NCI-H2196 treated with DMSO at 0.1 percent for 48 hours (cell line): ENCODE data around the gene COL27A1.
"Not testable (repeated sequence)": the region's sequence is repeated elsewhere in the genome, so short reads cannot be mapped to it uniquely, and the experiment has no call there.

Experiments
- DNase-seq: peaks from one replicate; lab custom pipeline; 2025; ENCODE audit not compliant: unreplicated experiment; lab: John Stamatoyannopoulos, UW

The COL27A1 gene

DNA sequence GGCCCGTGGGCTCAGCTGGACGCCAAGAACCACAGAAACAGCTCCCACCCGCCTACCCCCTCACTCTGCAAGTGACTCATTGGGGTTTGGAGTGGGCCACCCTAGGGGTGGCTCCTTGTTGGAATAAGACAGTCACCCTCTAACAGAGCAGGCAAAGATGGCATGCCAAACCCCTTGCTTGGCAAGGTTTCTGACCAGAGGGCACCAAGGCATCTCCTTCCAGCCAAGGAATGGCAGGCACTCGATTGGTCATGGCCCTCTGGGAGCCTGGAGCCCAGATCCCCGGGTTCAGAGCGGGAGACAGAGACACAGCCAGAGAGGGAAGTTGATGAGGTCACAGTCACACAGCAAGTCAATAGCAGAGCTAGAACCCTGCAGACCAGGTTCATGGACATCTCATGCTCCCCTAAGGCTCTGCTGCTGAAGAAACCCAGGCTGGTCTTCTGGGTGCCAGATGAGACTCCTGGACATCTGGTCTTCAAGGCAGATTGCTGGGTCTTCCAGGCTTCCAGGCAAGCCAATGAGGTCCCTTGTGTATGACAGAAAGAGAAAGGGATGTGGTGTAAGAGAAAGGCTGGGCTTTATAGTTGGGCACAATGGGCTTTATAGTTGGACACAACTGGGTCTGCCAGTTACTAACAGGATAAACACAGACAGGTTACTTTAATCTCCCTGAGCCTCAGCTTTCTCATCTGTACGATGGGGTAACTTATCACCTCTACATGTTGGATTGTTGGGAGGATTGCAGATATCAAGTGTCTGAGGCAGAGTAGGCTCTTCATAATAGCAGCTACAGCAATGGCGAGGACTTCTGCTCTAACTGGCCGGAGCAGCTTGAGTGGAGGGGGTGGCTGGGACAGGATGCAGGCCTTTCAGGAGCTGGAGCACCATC is 33.0 kb upstream of the COL27A1 start:
- no peak for DNase-seq

DNA sequence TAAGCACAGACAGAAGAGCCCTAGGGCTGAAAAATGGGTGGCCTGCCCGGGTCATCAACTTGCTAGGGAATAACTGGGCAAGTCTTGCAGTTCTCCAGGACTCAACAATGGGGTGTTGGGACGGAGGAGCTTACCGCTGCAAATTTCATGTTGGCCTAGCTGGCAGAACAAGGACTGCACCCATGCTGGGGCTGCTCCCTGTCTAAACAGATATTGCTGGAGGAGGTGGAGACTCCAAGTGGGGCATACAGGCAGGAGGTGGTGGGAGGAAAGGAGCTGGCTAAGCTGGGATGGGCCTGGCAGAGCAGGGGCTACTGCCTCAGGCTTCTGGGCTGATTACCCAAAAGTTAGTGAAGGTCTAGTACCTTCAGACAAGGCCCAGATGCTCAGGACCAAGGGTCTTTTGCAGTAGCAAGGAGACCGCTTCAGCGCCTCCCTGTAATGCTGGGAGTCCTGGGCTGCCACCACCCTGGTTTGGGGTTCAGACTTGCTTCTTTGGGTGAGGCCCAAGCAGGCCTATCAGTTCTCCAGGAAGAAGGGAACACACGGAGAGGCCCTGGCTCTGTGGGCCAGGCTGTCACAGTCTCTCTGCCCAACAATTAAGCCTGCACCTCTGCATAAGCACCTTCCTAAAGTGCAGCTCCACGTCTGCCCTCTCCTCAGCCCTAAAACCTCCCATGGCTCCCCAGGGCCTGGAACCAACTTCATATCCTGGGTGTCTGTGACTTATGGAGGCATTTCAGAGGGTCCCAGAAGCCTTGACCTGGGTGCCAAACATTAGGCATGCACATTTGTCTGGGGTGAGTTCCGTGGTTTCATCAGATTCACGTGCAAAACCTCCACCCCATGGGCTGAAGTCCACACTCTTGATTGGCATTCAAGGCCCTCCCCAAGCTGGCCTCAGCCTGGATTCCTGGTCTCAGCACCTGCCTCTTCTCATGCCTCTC is 32.0 kb upstream of the COL27A1 start:
- no peak for DNase-seq

DNA sequence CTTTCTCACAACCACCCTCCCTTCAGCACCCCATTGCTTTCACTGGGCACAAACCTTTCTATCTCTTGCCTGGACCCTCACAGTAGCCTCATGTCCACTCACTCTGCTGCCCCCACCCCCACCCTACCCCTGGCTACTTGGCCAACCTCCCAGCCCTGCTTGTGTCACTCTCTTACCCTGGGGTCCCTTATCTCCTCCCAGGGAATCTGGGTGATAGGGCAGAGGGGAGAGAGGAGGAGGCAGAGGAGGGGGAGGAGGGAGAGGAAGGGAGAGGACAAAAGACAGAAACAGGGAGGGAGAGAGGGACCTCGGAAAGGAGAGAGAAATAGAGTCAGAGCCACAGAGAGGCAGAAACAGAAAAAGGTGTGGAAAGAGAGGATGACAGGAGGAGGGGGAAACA is 31.2 kb upstream of the COL27A1 start:
- DNase-seq = no peak

DNA sequence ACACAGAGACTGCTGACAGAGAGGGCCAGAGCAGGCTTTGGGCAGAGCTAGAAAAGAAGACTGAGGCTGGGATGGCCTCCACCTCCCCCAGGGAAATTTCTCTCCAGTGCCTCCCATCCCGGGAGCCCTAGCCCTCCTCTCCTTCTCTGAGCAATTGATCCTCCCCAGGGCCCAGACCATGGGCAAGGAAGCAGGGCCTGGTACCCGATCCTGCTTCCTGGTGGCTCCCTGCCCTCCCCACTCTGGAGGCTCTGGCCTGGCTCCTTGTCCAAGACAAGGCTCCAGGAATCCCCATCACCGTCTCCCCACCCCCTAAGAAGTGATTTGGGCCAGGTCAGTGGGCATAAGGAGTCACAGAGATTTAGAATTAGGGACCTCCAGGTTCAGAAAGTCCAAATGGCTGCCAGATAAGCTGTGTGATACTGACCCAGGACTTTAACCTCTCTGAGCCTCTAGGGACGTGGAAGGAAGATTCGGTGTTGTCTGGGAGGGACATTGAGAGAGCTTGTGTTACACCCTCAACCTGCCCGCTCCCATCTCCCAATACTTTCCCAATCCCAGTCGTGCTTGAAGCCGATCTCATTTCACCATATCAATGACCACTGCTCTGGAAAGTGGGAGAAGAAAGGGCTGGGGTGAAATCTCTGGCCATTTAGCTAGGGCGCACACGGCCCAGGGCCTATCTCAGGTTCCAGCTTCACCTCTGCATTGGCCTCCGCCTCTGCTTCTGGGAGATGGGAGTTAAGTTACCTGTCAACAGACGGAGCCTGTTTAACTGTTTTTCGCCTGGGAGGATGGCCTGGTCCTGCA is 30.5 kb upstream of the COL27A1 start:
- no peak for DNase-seq

DNA sequence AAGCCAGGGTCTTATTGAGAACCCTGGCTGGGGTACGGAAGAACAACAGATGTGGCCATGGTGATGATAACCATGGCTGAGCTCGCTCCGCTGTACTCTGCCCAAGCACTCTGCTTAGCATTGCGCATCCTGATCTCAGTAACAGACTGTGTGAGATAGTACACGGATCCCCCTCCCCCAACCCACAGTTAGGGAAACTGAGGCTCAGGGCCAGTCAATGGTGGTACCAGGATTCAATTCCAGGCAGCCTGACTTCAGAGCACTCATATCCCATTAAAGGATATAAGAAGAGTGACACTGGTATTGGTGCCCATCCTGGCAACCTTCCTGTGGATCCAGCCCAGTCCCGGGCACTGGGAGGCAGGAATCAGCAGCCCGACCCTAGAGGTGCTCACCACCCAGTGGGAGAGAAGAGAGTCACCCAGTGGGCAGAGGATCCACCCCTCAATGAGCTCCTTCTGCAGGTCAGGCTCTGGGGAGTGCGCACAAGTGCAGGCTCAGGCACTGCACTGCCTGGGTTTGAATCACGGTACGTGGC is 29.8 kb upstream of the COL27A1 start:
- DNase-seq = no peak

DNA sequence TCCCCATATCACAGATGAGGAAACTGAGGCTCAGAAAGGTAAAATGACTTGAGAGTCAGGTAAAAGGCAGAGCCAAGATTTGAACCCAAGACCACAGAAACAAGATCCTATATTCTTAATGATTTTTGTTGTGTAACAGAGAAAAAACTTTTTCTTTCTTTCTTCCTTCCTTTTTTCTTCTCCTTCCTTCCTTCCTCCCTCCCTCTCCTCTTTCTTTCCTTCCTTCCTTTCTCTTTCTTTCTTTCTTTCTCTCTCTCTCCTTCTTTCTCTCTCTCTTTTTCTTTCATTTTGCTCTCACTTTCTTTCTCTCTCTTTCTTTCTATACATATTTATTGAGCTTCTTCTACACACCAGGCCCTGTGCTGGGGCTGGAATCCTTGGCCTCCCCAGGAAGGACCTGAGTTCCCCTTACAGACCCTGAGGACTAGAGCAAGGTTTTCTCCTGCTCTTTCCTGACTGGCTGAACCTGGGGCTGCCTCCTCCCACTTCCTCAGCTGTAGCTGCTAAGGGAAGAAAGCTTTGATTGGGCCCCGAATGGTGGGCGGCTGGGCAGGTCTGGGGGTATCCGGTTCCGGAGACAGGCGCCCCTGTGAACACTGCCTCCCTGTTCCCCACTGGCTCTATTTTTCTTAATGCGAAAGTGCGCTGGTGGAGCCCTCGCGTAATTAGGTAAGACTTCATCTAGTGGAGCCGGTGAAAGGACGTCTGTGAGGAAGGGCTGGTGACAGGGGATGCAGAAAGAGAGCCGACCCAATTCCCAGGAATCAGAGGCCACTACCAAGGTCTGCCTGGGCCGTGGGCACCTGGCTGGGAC is 28.9 kb upstream of the COL27A1 start:
- DNase-seq = no peak

DNA sequence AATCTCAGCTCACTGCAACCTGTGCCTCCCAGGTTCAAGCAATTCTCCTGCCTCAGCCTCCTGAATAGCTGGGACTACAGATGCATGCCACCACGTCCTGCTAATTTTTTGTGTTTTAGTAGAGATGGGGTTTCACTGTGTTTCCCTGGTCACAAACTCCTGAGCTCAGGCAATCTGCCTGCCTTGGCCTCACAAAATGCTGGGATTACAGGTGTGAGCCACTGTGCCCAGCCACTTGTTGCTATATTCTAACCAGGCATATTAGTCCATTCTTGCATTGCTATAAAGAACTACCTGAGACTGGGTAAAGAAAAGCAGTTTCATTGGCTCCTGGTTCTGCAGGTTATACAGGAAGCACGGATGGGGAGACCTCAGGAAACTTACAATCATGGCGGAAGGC is 26.6 kb upstream of the COL27A1 start:
- DNase-seq = not testable (repeated sequence)

DNA sequence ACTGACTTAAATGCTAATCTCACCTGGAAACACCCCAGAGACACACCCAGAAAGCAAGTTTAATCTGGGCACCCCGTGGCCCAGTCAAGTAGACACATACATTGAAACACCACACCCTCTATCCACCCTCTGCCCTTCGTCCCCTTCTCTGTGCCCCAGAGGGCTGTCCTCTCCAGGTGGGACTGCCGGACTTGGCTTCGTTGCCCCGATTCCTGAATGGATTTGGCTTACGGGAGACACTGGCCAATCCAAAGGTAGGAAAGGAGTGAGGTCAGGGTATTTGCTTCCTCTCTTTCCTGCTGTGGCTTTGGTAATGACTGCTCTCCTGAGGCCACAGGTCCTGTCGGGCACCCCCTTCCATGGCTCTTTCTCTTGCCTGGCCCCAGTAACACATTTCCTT is 25.2 kb upstream of the COL27A1 start:
- no peak for DNase-seq

DNA sequence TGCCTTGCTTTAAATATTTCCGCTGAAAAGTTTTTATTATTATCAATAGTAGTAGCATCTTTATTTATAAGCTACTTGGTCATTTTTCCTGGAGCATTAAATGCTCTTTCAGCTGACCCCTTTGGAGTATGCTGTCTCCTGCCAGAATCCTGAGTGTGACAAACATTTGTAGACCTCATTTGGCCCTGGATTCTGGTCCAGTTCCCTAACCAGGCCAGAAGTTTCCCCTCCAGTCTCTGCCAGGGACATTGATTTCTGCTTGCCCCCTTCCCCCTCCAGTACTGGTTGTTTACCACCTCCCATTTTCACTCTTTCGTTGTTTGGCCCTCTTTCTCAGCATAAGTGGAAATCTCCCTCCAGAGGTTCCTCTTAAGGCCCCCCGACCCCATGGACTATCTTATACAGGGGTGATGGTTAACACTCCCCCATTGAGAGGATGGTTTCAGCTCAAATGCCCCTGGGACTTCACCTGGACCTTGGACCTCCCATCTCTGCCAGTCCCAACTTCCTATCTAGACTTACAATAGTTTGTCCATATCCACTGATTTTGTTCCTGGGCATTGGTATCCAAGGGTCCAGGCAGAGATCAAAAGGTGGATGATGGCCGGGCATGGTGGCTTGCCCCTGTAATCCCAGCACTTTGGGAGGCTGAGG is 24.6 kb upstream of the COL27A1 start:
- no peak for DNase-seq

DNA sequence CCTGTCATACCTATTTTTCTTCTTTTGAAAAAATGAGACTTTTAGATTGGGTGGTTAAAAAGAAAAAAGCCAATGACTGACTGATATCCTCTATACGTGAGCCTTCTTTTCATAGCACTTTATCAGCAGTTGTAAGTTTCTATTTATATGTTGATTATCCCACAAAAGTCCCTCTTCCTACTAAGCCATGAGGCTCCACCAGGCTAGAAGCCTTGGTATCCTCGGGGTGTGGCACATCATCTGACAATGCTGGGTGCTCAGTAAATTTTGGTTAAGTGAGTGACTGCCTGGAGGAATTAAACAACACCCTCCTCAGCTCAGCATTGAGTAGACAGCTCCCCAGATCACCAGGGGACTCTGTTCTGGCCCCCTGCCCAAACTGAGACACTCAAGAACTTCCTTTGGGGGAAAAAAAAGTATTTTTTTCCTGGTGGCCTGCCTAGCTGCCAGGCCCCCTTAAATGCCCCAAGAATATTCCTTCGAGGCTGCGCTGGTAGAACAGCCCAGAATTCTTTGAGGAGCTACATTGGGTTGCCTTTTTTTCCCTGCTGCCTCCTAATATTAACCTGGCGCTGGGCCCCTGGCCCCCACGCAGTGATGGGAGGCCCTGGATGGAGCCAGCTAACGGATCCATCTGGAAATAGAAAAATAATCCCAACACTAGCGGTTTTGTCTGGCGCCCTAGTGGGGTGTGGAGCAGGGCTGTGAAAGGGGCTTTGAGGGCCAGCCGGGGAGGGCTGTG is 23.4 kb upstream of the COL27A1 start:
- DNase-seq = no peak

DNA sequence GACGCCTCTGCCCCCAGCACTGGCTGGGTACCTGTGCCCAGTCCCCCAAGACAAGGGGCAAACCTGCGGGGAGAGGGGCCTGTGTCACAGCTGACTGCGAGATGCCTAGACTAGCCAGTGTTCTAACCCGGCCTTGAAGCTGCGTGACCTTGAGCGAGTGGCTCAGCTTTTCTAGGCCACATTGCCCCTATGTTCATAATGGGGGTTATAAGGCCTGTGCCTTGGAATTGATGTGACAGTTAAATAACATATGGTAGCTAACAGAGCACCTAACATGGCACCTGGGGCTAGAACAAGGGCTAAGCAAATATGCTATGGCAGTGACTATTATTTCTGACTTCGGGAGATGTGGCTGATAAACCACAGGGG is 22.8 kb upstream of the COL27A1 start:
- no peak for DNase-seq

DNA sequence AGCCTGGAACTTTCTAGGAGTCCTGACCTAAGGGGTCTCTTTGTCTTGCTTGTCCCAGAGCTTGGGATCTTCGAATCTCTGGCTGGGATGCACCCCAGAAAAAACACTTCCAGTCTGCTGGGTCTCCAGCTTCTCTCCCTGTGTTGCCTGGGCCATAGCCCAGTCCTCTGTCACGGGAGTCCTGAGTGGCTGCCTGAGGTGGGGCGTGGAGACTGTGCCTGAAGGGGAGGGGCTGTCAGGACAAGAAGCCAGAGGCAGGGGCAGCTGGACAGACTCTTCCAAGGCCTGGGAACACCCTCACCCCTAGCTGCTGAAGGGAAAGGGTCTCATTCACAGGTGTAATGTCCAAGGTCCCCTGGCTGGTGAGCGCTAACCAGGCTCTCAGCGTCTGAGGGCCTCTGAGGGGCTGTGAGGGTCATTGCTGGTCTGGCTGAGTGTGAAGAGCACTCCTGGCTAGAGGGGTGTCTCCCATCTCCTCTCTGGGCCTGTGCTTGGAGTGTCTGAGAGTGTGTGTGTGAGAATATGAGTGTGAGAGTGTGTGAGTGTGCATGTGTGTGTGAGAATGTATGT is 20.4 kb upstream of the COL27A1 start:
- DNase-seq = no peak

DNA sequence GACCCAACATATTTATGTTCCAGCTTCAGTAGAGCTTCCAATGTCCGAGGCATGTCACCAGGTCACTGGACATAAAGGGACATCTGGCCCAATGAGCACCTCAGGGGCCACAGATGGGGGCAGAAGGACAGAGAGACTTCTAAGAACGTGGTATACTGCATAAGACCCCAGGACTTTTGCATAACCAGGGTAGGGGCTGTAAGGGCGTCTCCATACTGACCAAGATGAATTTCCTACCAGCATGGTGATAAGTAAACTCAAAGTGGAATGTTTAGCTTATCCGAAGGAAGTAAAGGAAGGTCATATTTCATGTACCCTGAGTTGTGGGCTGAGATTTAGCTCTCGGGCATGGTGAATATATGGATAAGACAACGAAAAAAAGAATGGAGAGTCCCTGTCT is 17.5 kb upstream of the COL27A1 start:
- DNase-seq = no peak

DNA sequence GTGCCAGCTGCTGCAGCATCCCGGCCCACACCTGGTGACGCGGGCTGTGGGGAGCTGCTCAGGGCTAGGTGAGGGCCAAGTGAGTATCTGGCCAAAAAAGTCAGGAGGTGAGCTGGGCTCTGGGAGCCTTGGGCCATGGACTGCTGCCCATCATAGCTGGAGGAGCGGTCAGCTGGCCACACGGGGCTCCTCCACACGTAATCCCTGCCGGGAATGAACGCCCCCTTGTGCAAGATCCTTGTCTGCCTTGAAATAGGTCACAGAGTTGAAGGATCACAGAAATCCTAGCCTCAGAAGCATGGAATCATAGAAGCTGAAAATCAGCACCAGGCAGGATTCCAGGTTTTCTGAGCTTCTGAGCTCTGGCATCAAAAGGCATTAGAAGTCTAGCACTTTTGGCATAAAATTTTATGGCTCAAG is 16.8 kb upstream of the COL27A1 start:
- DNase-seq = no peak

DNA sequence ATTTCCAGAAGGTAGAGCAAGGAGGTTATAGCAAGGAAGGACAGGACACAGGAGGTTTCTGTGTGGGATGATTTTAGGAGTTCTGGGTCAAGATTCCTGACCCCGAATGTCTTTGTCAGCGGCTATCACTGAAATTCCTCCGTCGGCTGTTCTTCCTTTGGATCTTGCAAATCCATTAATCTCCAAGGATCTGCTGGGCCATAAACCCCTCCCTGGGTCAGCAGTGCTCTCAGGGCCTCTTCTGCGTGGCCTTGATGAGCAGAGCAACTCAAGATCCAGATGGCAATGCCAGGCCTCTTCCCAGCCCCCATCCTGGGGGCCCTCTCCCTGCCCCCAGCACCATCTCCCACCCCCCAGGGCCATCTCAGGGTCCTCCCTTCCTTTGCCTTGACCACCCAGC is 16.3 kb upstream of the COL27A1 start:
- no peak for DNase-seq

DNA sequence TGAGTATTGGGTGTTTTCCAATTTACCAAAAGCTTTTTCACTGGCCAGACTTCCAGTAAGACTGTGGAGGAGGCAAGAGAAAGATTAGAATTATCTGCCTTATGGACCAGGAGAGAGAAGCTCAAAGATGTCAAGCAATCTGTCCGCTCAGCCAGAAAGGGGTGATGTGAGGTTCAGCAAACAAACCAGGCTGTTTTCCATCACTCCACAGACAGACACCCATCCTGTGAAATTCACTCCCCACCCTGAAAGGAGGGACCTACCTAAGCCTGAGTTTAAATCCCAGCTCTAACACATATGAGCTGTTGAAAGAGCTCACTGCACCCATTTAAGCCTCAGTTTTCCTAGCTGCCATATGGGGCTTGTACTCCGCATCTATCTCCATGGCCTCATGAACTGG is 14.9 kb upstream of the COL27A1 start:
- no peak for DNase-seq

DNA sequence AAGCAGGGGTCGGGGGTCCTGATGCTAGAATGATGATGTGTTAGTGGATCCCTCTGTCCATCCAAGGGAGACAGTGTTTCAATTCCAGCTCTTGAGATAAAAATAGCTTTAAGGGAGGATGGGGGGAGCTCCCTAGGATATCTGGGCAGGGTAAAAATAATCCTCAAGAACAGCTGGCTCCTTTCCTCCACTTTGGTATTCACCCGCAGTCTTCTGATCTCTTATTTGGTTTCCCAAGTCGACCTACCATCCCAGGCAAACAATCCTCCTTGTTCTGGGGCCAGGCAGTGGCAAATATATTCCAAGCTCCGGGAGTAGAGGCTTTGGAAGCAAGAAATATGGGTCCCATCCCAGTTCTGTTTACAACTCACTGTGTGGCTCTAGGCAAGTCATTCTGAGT is 14.5 kb upstream of the COL27A1 start:
- DNase-seq = no peak

DNA sequence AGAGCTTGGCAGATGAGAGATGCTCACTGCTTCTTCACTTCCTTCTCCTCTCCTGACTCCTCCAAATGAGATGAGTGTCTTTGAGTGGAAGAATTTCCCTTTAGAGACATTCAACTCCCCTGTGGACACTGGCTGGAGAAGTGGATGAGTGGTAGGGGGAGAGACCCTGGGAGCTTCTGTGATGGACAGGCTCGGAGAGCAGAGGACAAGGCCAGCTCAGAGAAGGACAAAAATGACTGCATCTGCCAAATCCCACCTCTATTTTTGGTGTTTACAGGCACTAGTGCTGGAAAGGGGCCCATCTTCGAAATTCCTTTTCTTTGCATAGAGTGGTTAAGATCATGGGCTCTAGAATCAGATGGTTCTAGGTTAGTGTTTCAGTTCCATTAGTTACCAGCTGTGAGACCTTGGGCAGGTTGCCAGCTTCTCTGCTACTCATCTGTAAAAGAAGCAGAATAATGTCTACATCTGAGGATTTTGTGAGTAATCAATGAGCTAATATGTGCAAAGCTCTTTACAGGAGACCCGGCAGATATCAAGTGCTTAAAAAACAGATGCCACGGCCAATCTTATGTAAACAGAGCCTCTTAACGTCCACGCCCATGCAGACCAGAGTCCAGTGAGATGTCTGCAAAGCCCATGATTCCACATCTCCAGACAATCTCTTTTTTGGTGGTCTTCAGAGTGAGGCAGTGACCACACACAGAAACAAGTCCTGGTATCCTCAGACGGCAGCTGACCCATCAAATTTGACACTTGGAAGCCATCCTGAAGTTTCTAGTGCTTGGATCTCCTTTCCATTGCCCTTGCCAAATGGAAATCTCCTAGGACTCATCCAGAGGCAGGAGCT is 13.6 kb upstream of the COL27A1 start:
- no peak for DNase-seq
